GM06990 (cell line): ENCODE data around the gene MT2A.

ENCODE experiments used
- DNase-seq: peaks from one replicate; pipeline ENCODE4 v3.0.0-alpha.2; 2011; ENCODE audit not compliant: insufficient read length; ENCODE audit errors: extremely low read depth
- H3K27me3 ChIP-seq: replicated peaks from 2 replicates; pipeline ENCODE4 v1.6.0; 2011; ENCODE audit warnings: low read length; ENCODE audit not compliant: control insufficient read depth, insufficient read depth
- H3K36me3 ChIP-seq: 2 replicates; pipeline ENCODE4 v1.5.1; 2011; ENCODE audit warnings: low read length; ENCODE audit not compliant: control insufficient read depth, insufficient read depth
- H3K4me3 ChIP-seq: replicated peaks from 2 replicates; pipeline ENCODE4 v1.5.1; 2011; ENCODE audit warnings: low read depth, mild to moderate bottlenecking, control low read depth, low read length
- CTCF ChIP-seq: IDR thresholded peaks from 2 replicates; pipeline ENCODE4 v1.5.1; 2011; ENCODE audit warnings: low read length, control low read depth, mild to moderate bottlenecking, inconsistent platforms; ENCODE audit not compliant: insufficient read depth, poor library complexity, severe bottlenecking

MT2A gene

GRCh38 chr16:56647641-56648431 lies 39.5 kb downstream of the MT2A start:
- no peak for TF ChIP-seq CTCF
- H3K27me3 ChIP-seq, result peaks cover 9% of the 10 kb centered on the region
- no peak for DNase-seq
- no peaks in the 10 kb centered on the region for H3K36me3 ChIP-seq
- H3K4me3 ChIP-seq, result no peak overlapping the region

- Histone ChIP-seq H3K4me3 (no peak overlapping the region), H3K36me3 (no peaks in the 10 kb centered on the region), H3K27me3 (peaks cover 8% of the 10 kb centered on the region)
- TF ChIP-seq CTCF, result no peak
- no peak for DNase-seq
These were observed 40.9 kb downstream of the MT2A start for GRCh38 chr16:56649271-56649670.

GRCh38 chr16:56649820-56650219 lies 41.4 kb downstream of the MT2A start:
- H3K36me3 ChIP-seq, result no peaks in the 10 kb centered on the region
- no peak for TF ChIP-seq CTCF
- DNase-seq, result no peak
- H3K4me3 ChIP-seq, result no peak overlapping the region
- H3K27me3 ChIP-seq, result peaks cover 5% of the 10 kb centered on the region

GRCh38 chr16:56651586-56651985 lies 43.2 kb downstream of the MT2A start, which contains the start of gene MT1B:
MT1B (plus strand) TSS chr16:56651886; CDS start chr16:56651954, 68 bp downstream.
- no peak within 1 kb of the TSS for H3K4me3 ChIP-seq
- DNase-seq, result no peak
- H3K27me3 ChIP-seq, result peaks cover 5% of the 10 kb centered on the region
- TF ChIP-seq CTCF, result no peak
- no peaks in the 10 kb centered on the region for H3K36me3 ChIP-seq

GRCh38 chr16:56652600-56652999 lies 44.2 kb downstream of the MT2A start:
- no peak for DNase-seq
- no peaks in the 10 kb centered on the region for H3K36me3 ChIP-seq
- no peak for TF ChIP-seq CTCF
- H3K4me3 ChIP-seq, result no peak overlapping the region
- peaks cover 3% of the 10 kb centered on the region for H3K27me3 ChIP-seq
